GM19324 (cell line): Measurements from ENCODE around the gene INPP5A.

ENCODE experiments used
- ATAC-seq: cut with Tn5 transposase; IDR thresholded peaks from one replicate; pipeline ENCODE4 v1.9.1; 2021; ENCODE audit warnings: mild to moderate bottlenecking, moderate library complexity; ENCODE audit not compliant: unreplicated experiment, low FRiP score

Gene INPP5A

GRCh38 chr10:132534391-132535064 lies 3.1 kb upstream of the INPP5A start:
- no peak for ATAC-seq

- ATAC-seq, result no peak
Measured at GRCh38 chr10:132535065-132535651, 2.4 kb upstream of the INPP5A start.

GRCh38 chr10:132536241-132536876 lies 1.2 kb upstream of the INPP5A start:
- ATAC-seq, result no peak

GRCh38 chr10:132536877-132537683 lies 507 bp upstream of the INPP5A start:
- peak; percentile 92 for ATAC-seq

- no peak for ATAC-seq
Measured at GRCh38 chr10:132538031-132538789, 623 bp downstream of the INPP5A start.

- no peak for ATAC-seq
Measured at GRCh38 chr10:132538790-132539421, 1.3 kb downstream of the INPP5A start.

GRCh38 chr10:132539431-132539839 lies 1.8 kb downstream of the INPP5A start:
- no peak for ATAC-seq

- ATAC-seq, result no peak
Measured at GRCh38 chr10:132539894-132540293, 2.3 kb downstream of the INPP5A start.

GRCh38 chr10:132540456-132540855 lies 2.9 kb downstream of the INPP5A start:
- ATAC-seq, result no peak

GRCh38 chr10:132541129-132541528 lies 3.5 kb downstream of the INPP5A start:
- ATAC-seq, result no peak

GRCh38 chr10:132541601-132542011 lies 4.0 kb downstream of the INPP5A start:
- no peak for ATAC-seq

GRCh38 chr10:132542086-132542775 lies 4.6 kb downstream of the INPP5A start:
- no peak for ATAC-seq

- no peak for ATAC-seq
Measured at GRCh38 chr10:132542819-132543218, 5.2 kb downstream of the INPP5A start.

GRCh38 chr10:132543916-132544743 lies 6.5 kb downstream of the INPP5A start:
- ATAC-seq, result no peak

GRCh38 chr10:132544744-132545658 lies 7.4 kb downstream of the INPP5A start:
- ATAC-seq, result no peak

- ATAC-seq, result no peak
Measured at GRCh38 chr10:132545659-132546367, 8.2 kb downstream of the INPP5A start.
